ENCODE measurements around the gene ST6GALNAC4. TPM values are rescaled to one million over a fixed set of nuclear protein-coding genes. Genes with fewer than 3 reads are reported as not detected.

Gene ST6GALNAC4
- total RNA-seq, 2 donors from 2014 or later: 17.5 to 44.5 TPM

- H3K9me3 Mint-ChIP-seq: no peaks in the 10 kb centered on the region
Measured at GRCh38 chr9:127920794-127921193, 4.0 kb upstream of the ST6GALNAC4 start.

GRCh38 chr9:127919253-127919815, 2.5 kb upstream of the ST6GALNAC4 start:
- Mint-ChIP-seq H3K27me3 (peaks cover 0 to 2% of the 10 kb centered on the region in 2 donors), H3K9me3 (no peaks in the 10 kb centered on the region), H3K4me3 (peak overlapping the region; percentile 56), H3K27ac (peak overlapping the region; percentile 64 to 92), H3K36me3 (no peaks in the 10 kb centered on the region), H3K4me1 (ENCODE audit: low read depth in 2 of 2) (peaks cover 28 to 35% of the 10 kb centered on the region in 2 donors)
- ATAC-seq: peak; percentile 9 to 43
- DNase-seq (ENCODE audit: low spot score): no peak

More at GRCh38 chr9:127920794-127921193, 4.0 kb upstream of the ST6GALNAC4 start:
- H3K4me1 Mint-ChIP-seq (ENCODE audit: low read depth in 2 of 2): peaks cover 28 to 31% of the 10 kb centered on the region in 2 donors
- H3K36me3 Mint-ChIP-seq: no peaks in the 10 kb centered on the region
- DNase-seq (ENCODE audit: low spot score) (no peak), ATAC-seq (no peak)
- peaks cover 9% of the 10 kb centered on the region in 2 donors for H3K27me3 Mint-ChIP-seq
- H3K4me3 Mint-ChIP-seq: peak overlapping the region; percentile 17
- H3K27ac Mint-ChIP-seq: no peak overlapping the region

- H3K27me3 Mint-ChIP-seq: no peaks in the 10 kb centered on the region
- ATAC-seq: no peak
- no peaks in the 10 kb centered on the region for H3K36me3 Mint-ChIP-seq
- H3K4me3 Mint-ChIP-seq: peak overlapping the region; percentile 56
- no peak for DNase-seq (ENCODE audit: low spot score)
- H3K4me1 Mint-ChIP-seq (ENCODE audit: low read depth in 2 of 2): peaks cover 28 to 35% of the 10 kb centered on the region in 2 donors
- peak overlapping the region; percentile 64 to 92 for H3K27ac Mint-ChIP-seq
- no peaks in the 10 kb centered on the region for H3K9me3 Mint-ChIP-seq
Measured at GRCh38 chr9:127918183-127919107, 1.6 kb upstream of the ST6GALNAC4 start.

- ATAC-seq: no peak
- no peak for DNase-seq (ENCODE audit: low spot score)
- H3K4me1 Mint-ChIP-seq (ENCODE audit: low read depth in 2 of 2): peaks cover 28 to 35% of the 10 kb centered on the region in 2 donors
- no peaks in the 10 kb centered on the region for H3K27me3 Mint-ChIP-seq
- H3K9me3 Mint-ChIP-seq: no peaks in the 10 kb centered on the region
- H3K27ac Mint-ChIP-seq: no peak overlapping the region
- peak overlapping the region; percentile 71 for H3K4me3 Mint-ChIP-seq
- H3K36me3 Mint-ChIP-seq: no peaks in the 10 kb centered on the region
Measured at GRCh38 chr9:127917603-127918002, 762 bp upstream of the ST6GALNAC4 start.

GRCh38 chr9:127915801-127916719, 781 bp downstream of the ST6GALNAC4 start:
- Mint-ChIP-seq H3K27ac (no peak overlapping the region), H3K27me3 (no peaks in the 10 kb centered on the region), H3K4me3 (peak overlapping the region; percentile 71), H3K4me1 (ENCODE audit: low read depth in 2 of 2) (peaks cover 30 to 31% of the 10 kb centered on the region in 2 donors), H3K9me3 (no peaks in the 10 kb centered on the region), H3K36me3 (peaks cover 1% of the 10 kb centered on the region)
- ATAC-seq (no peak), DNase-seq (ENCODE audit: low spot score) (no peak)

- DNase-seq (ENCODE audit: low spot score): no peak
- Mint-ChIP-seq H3K27ac (no peak overlapping the region), H3K9me3 (no peaks in the 10 kb centered on the region), H3K36me3 (peaks cover 7% of the 10 kb centered on the region), H3K4me3 (peak overlapping the region; percentile 71), H3K4me1 (ENCODE audit: low read depth in 2 of 2) (peaks cover 33 to 37% of the 10 kb centered on the region in 2 donors), H3K27me3 (no peaks in the 10 kb centered on the region)
- no peak for ATAC-seq
Measured at GRCh38 chr9:127915325-127915752, 1.5 kb downstream of the ST6GALNAC4 start.

- ATAC-seq (no peak), DNase-seq (ENCODE audit: low spot score) (no peak)
- Mint-ChIP-seq H3K36me3 (peaks cover 7% of the 10 kb centered on the region), H3K4me3 (no peak overlapping the region), H3K4me1 (ENCODE audit: low read depth in 2 of 2) (peaks cover 23 to 25% of the 10 kb centered on the region in 2 donors), H3K9me3 (no peaks in the 10 kb centered on the region), H3K27ac (no peak overlapping the region), H3K27me3 (no peaks in the 10 kb centered on the region)
Measured at GRCh38 chr9:127913682-127914081, 3.2 kb downstream of the ST6GALNAC4 start.

- no peak for DNase-seq (ENCODE audit: low spot score)
- ATAC-seq: no peak
- peaks cover 7% of the 10 kb centered on the region for H3K36me3 Mint-ChIP-seq
- no peaks in the 10 kb centered on the region for H3K27me3 Mint-ChIP-seq
- H3K4me1 Mint-ChIP-seq (ENCODE audit: low read depth in 2 of 2): peaks cover 18% of the 10 kb centered on the region in 2 donors
- H3K9me3 Mint-ChIP-seq: no peaks in the 10 kb centered on the region
- H3K27ac Mint-ChIP-seq: no peak overlapping the region
- H3K4me3 Mint-ChIP-seq: no peak overlapping the region
Measured at GRCh38 chr9:127912882-127913281, 4.0 kb downstream of the ST6GALNAC4 start.

GRCh38 chr9:127912296-127912695, 4.5 kb downstream of the ST6GALNAC4 start:
- DNase-seq (ENCODE audit: low spot score) (no peak), ATAC-seq (no peak)
- Mint-ChIP-seq H3K36me3 (peaks cover 7% of the 10 kb centered on the region), H3K4me3 (no peak overlapping the region), H3K9me3 (no peaks in the 10 kb centered on the region), H3K4me1 (ENCODE audit: low read depth in 2 of 2) (peaks cover 12 to 15% of the 10 kb centered on the region in 2 donors), H3K27me3 (no peaks in the 10 kb centered on the region), H3K27ac (no peak overlapping the region)

- H3K27ac Mint-ChIP-seq: peak overlapping the region; percentile 59 to 60
- DNase-seq (ENCODE audit: low spot score): no peak
- H3K9me3 Mint-ChIP-seq: no peaks in the 10 kb centered on the region
- peaks cover 19 to 22% of the 10 kb centered on the region in 2 donors for H3K4me1 Mint-ChIP-seq (ENCODE audit: low read depth in 2 of 2)
- H3K27me3 Mint-ChIP-seq: no peaks in the 10 kb centered on the region
- peaks cover 7% of the 10 kb centered on the region for H3K36me3 Mint-ChIP-seq
- H3K4me3 Mint-ChIP-seq: peak overlapping the region; percentile 17
- ATAC-seq: no peak
Measured at GRCh38 chr9:127910613-127911205, 6.1 kb downstream of the ST6GALNAC4 start.

GRCh38 chr9:127909839-127910273, 7.0 kb downstream of the ST6GALNAC4 start:
- Mint-ChIP-seq H3K9me3 (no peaks in the 10 kb centered on the region), H3K4me3 (no peak overlapping the region), H3K27me3 (no peaks in the 10 kb centered on the region), H3K36me3 (peaks cover 7% of the 10 kb centered on the region), H3K4me1 (ENCODE audit: low read depth in 2 of 2) (peaks cover 22 to 31% of the 10 kb centered on the region in 2 donors), H3K27ac (no peak overlapping the region)
- DNase-seq (ENCODE audit: low spot score): no peak
- ATAC-seq: no peak

GRCh38 chr9:127908660-127908926, 8.2 kb downstream of the ST6GALNAC4 start:
- peaks cover 7% of the 10 kb centered on the region for H3K36me3 Mint-ChIP-seq
- H3K4me1 Mint-ChIP-seq (ENCODE audit: low read depth in 2 of 2): peaks cover 32 to 44% of the 10 kb centered on the region in 2 donors
- H3K4me3 Mint-ChIP-seq: no peak overlapping the region
- ATAC-seq: no peak
- H3K27me3 Mint-ChIP-seq: no peaks in the 10 kb centered on the region
- H3K9me3 Mint-ChIP-seq: no peaks in the 10 kb centered on the region
- no peak for DNase-seq (ENCODE audit: low spot score)
- no peak overlapping the region for H3K27ac Mint-ChIP-seq

All from natural killer cell treated with Interleukin-12 subunit alpha and Interleukin-12 subunit beta and Interleukin-15 and Interleukin-18, amount 100 ng/mL, for 72 hours (primary cell).